ENCODE data around the gene IFT122. TPM values are rescaled to one million over a fixed set of nuclear protein-coding genes. Genes with fewer than 3 reads are reported as not detected.

IFT122 gene
- total RNA-seq, 2 experiments from 2014 or later: 21.6 to 37.0 TPM

- CTCF ChIA-PET (ENCODE audit: unreplicated experiment): no interaction called here
- TF ChIP-seq CTCF (conservative IDR thresholded peaks at IDR 0.05; ENCODE audit: low read length) (no peak), EZH2phosphoT487 (IDR thresholded peaks at IDR 0.05; ENCODE audit: borderline replicate concordance, low read depth, low read length) (no peak)
- intact Hi-C loops (cut with micrococcal nuclease; ENCODE audit: unreplicated experiment): no loop called here
- no peak for DNase-seq (ENCODE audit: low spot score)
- H2AFZ ChIP-seq (ENCODE audit: low read length): 0 out of 2 replicates have a peak overlapping the region, but pooled peaks have one; percentile 51
- H3K27ac ChIP-seq (ENCODE audit: low read depth, low read length, poor library complexity, severe bottlenecking): no peak overlapping the region
- H3K9me3 ChIP-seq (ENCODE audit: low read length): no peaks in the 10 kb centered on the region
- H3K36me3 ChIP-seq (ENCODE audit: insufficient read depth, low read length): no peaks in the 10 kb centered on the region
- H3K4me1 ChIP-seq (ENCODE audit: insufficient read depth, low read length, poor library complexity, severe bottlenecking): peaks cover 35% of the 10 kb centered on the region
- no peak overlapping the region for H3K4me3 ChIP-seq (ENCODE audit: low read depth, low read length, poor library complexity, severe bottlenecking)
- no peak overlapping the region for H3K4me2 ChIP-seq (ENCODE audit: low read length)
- BruUV-seq (replicated peaks): no TSS peak
- H3K79me2 ChIP-seq (ENCODE audit: insufficient read depth, low read depth, low read length): no peaks in the 10 kb centered on the region
- H3K9me2 ChIP-seq (ENCODE audit: insufficient read depth, low read length): no peaks in the 10 kb centered on the region
- POLR2A ChIA-PET: no interaction called here
- no peaks in the 10 kb centered on the region for H4K20me1 ChIP-seq (ENCODE audit: insufficient read depth, low read length)
Measured at GRCh38 chr3:129560269-129560787, 120.3 kb downstream of the IFT122 start.

DNA sequence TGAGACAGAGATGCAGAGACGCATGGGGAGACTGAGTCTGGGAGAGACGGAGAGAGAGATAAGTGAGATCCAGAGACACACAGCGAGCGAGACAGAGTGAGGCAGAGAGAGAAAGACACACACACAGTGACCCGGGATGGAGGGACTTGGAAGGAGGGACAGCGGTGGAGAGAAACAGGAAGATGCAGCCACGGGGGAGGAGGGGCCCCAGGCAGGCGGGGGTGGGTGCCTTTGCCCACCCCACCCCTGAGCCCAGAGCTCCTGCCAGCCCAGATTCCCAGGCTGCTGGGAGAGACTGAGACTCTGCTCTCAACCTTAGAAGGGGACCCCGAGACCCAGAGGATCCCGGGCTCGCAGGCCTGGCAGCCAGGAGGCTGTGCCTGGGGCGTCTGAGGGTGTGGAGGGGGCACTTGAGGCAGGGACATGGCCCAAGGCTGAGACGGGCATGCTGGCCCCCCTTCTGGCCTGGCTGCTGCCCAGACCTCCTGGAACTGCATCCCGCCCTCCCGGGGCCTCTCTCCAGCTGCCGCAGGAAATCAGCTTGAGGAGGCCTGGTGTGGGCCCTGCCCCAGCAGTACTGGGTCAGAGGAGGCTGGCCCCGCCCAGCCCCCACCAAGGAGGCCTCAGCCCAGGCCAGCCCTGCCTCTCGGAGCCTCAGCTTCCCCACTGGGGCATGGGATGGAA lies 121.0 kb downstream of the IFT122 start:
- Histone ChIP-seq H3K9me2 (ENCODE audit: insufficient read depth, low read length) (no peaks in the 10 kb centered on the region), H3K79me2 (ENCODE audit: insufficient read depth, low read depth, low read length) (no peaks in the 10 kb centered on the region), H3K9me3 (ENCODE audit: low read length) (no peaks in the 10 kb centered on the region), H3K27ac (ENCODE audit: low read depth, low read length, poor library complexity, severe bottlenecking) (no peak overlapping the region), H3K4me3 (ENCODE audit: low read depth, low read length, poor library complexity, severe bottlenecking) (no peak overlapping the region), H3K4me2 (ENCODE audit: low read length) (no peak overlapping the region), H4K20me1 (ENCODE audit: insufficient read depth, low read length) (no peaks in the 10 kb centered on the region), H2AFZ (ENCODE audit: low read length) (0 out of 2 replicates have a peak overlapping the region, but pooled peaks have one; percentile 51), H3K4me1 (ENCODE audit: insufficient read depth, low read length, poor library complexity, severe bottlenecking) (peaks cover 35% of the 10 kb centered on the region), H3K36me3 (ENCODE audit: insufficient read depth, low read length) (no peaks in the 10 kb centered on the region)
- DNase-seq (ENCODE audit: low spot score): no peak
- no TSS peak for BruUV-seq (replicated peaks)
- intact Hi-C loops (cut with micrococcal nuclease; ENCODE audit: unreplicated experiment): no loop called here
- CTCF ChIA-PET (ENCODE audit: unreplicated experiment): no interaction called here
- POLR2A ChIA-PET: interaction anchor here (0.6 kb wide), 1 partner anchor 416 kb away, joined by 5 read pairs; no protein-coding TSS in a partner anchor
- TF ChIP-seq EZH2phosphoT487 (IDR thresholded peaks at IDR 0.05; ENCODE audit: borderline replicate concordance, low read depth, low read length): no peak
- TF ChIP-seq CTCF (conservative IDR thresholded peaks at IDR 0.05; ENCODE audit: low read length): no peak

DNA sequence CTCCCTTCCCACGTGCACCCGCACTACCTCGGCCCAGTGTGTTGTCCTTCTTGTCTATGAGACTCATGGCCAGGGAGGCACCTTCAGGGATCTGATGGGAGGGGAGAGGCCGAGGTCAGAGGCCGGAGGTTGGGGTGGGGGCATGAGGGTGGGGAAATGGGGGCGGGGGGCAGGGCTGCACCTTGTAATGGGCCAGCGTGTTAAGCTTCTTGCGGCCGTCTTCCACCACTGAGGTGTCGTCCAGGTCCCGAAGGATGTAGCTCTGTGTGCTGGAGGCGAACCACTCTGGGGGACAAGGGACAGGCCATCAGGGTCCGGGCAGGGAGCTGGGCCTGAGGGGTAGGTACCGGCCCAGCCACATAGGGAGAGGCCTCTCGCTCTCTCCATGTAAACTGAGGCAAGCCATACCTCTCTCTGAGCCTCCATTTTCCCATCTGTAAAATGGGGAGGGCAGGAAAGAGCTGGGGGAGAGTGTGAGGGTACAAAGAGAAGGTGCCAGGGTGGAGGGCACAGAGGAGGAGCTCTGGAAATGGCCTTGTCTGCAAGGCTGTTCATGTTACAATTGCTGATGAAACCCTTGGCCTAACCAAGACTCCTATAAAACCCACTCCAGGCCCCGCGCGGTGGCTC lies 121.7 kb downstream of the IFT122 start:
- Histone ChIP-seq H2AFZ (ENCODE audit: low read length) (no peak overlapping the region), H3K27ac (ENCODE audit: low read depth, low read length, poor library complexity, severe bottlenecking) (no peak overlapping the region), H3K9me2 (ENCODE audit: insufficient read depth, low read length) (no peaks in the 10 kb centered on the region), H3K4me1 (ENCODE audit: insufficient read depth, low read length, poor library complexity, severe bottlenecking) (peaks cover 35% of the 10 kb centered on the region), H3K4me3 (ENCODE audit: low read depth, low read length, poor library complexity, severe bottlenecking) (no peak overlapping the region), H3K4me2 (ENCODE audit: low read length) (no peak overlapping the region), H4K20me1 (ENCODE audit: insufficient read depth, low read length) (no peaks in the 10 kb centered on the region), H3K36me3 (ENCODE audit: insufficient read depth, low read length) (no peaks in the 10 kb centered on the region), H3K79me2 (ENCODE audit: insufficient read depth, low read depth, low read length) (no peaks in the 10 kb centered on the region), H3K9me3 (ENCODE audit: low read length) (no peaks in the 10 kb centered on the region)
- CTCF ChIA-PET (ENCODE audit: unreplicated experiment): no interaction called here
- BruUV-seq (replicated peaks): no TSS peak
- TF ChIP-seq EZH2phosphoT487 (IDR thresholded peaks at IDR 0.05; ENCODE audit: borderline replicate concordance, low read depth, low read length): no peak
- no peak for TF ChIP-seq CTCF (conservative IDR thresholded peaks at IDR 0.05; ENCODE audit: low read length)
- POLR2A ChIA-PET: interaction anchor here (0.6 kb wide), 1 partner anchor 416 kb away, joined by 5 read pairs; no protein-coding TSS in a partner anchor
- no peak for DNase-seq (ENCODE audit: low spot score)
- intact Hi-C loops (cut with micrococcal nuclease; ENCODE audit: unreplicated experiment): no loop called here
